ENCODE measurements around the gene ATP9A.
A peak's percentile ranks its signal among the peaks of the same experiment; 100 is the strongest.

ATP9A gene

DNA sequence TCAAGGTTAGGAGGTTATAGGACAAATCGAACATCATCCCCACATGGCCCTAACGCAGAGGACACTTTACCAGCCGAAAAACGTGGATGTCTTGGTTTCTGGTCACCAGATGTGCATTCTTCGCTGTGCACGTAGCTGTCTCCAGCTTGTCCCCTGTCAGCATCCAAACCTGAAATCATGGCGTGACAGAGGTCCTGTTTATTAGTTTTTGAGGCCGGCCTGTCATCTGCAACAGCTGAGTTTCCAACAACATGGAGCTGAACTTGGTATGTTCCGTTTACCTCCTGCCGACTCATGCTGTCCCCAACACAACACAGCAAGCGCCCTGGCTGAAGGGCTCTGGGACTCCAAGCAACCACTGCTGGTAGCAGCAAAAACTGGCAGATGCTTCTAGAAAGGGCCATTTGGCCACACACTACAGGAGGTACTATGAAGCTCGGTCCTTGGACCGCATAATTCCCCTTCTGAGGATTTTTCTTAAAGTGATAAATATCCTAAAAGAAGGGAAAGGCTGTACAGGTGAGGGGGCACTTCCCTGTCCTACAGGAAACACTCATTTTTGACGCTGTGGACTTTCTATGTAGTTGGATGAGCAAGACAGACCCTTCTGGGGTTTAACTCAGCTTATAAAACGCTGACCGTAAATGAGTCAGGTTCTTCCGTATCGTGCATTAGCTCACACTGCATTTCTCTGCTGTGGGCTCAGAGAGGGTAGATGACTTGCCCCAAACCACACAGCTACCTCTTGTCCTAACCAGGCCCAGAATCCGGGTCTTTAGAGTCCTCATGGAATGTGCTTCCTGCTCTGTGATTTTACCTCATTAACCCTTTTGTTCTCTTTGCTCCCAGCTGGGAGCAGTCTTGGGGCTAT, 146.0 kb downstream of the ATP9A start:
- DNase-seq: no peak

DNA sequence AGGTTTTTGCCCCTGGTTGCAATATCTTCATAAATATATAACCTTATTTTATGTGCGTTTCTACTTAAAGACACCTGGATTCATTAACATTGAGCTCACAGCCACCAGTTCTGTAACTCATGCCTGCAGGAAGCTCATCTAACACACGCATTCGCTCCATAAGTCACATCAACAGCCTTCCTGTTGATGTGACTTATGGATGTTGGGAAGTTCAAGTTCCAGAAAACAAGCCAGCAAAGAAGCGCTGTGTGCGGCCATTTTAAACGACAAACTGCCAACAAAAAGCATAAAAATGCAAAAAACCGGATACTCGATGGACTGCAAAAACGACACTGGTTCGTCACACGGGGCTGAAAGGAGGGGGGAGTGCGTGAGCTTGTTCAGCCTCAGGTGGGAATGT, 147.8 kb downstream of the ATP9A start:
- DNase-seq: no peak

DNA sequence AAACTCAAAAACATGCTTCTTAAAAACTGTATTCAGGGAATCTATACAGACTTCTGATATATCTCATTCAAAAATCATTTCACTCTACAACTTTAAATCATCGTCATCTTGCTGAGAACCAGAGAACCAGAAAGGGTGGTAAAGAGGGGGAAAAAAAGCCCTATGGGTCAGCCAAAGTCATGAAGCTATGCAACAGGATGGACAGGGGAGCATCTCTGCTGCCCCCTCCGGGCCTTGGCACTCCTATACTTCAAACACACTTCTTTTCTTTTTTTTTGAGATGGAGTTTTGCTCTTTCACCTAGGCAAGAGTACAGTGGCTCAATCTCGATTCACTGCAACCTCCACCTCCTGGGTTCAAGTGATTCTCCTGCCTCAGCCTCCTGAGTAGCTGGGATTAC, 152.1 kb downstream of the ATP9A start:
- no peak for DNase-seq

DNA sequence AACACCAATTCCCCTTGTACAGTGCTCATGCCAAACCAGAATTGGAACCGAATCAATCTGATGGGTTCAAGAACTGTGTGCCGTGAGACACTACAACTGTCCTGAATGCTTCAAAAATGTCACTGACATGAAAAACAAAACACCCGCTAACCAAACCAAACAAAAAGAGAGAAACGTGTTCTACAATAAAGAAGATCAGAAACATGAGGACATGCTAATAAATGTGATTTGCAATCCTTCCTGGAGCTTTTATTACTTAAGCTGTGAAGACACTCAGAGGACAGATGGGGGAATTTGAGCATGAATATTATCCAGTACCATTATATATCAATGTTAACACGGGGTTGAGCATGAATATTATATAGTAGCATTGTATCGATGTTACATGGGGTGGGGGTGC, 153.5 kb downstream of the ATP9A start:
- no peak for DNase-seq

DNA sequence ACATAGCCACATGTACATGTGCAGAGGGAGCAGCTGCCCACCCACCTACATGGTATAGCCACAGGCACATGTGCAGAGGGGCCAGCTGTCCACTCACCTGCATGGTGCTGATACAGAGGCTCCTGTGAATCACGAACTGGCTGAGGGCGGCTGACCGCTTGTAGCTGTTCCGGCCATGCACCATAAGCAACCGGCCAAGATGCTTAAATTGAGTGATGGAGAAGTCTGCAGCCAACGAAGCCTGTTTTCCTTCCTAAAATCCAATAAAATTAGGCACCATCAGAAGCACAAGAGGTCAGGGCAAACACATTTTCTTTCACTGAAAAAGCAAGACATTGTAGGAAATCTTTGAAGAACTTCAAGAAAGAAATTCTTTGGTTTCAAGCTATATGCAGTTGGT, 154.6 kb downstream of the ATP9A start:
- no peak for DNase-seq

DNA sequence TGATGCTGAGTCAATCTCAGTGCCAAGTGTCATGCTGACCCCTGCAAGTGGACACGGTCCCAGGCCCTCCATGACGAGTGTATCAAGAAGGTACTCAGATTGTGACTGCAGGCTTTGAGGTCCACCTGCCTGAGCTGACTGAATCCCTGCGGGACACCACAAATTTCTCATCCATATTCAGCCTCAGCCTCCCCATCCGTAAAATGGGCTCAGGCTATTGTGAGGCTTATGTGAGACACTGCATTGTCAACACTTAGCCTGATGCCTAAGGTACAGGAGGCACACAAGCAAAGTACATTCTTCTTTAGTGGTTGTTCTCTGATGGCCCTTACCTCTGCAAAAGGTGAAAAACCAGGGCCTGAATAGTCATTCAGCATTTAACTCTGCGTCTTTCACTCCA, 155.3 kb downstream of the ATP9A start:
- no peak for DNase-seq

DNA sequence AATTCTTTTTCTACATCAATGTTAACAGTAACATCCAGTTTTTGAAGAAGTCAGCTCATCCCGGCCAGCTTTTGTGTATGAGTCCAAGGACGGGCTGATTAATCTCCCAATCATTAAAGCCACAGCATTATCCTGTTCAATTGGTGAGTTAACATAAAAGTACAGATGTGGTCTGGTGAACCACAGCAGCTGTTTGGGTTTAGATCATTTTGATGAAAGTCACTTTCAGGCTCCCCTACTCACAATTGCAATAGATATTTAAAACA, 156.6 kb downstream of the ATP9A start:
- no peak for DNase-seq

DNA sequence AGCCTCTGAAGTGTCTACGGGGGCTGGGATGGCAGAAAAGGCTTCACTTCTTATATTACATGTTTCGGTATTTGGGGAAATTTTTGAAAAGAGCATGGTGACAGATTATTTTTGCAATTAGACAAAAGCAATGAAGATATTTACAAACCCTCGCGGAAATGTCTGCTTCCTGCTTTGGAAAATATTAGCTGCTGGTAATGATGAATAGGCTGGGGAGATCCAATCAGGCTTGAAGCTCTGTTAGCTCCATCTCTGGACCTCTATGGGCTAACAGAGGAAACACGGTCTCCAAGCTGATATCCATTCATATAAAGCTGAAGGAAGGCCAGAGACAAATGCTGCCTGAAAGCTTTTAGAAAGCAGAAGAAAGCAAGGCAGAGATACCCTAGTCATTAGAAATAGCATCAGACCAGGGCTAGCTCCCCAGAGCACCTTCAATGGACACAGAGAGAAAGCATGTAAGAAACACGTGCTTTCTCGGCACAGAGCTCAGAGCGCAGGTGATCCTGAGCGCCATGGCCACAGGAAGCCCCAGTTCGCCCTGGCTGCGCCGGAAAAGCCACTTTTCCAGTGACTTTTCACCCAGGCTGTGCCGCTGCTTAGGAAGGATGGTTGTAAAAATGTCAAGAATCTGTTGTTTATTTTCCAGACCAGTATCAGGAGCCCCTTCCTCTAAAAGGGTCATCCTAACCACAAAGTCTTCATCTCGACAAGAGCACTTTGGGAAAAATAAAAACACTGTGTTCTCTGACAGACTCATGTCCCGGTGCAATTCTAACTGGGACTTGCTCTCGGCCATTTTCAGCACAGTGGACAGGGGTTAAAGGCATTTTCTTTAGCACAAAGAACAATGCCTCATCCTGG, 157.2 kb downstream of the ATP9A start:
- DNase-seq: no peak

DNA sequence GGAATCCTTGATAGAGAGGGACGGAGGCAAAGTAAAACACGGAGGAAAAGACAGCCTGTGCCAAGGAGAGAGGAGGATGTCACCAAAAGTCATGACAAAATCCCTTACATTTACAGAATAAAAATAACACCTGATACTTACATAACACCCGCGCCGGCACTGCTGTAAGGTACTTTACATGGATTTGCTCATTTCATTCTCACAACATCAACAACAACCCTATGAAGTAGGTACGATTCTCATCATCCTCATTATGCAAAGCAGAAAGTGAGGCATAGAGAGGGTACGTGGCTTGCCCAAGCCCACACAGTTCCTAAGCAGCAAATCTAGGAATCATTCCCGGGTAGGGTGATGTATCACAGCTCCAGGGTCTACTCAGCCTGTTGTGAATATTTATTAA, 158.1 kb downstream of the ATP9A start:
- DNase-seq: no peak

DNA sequence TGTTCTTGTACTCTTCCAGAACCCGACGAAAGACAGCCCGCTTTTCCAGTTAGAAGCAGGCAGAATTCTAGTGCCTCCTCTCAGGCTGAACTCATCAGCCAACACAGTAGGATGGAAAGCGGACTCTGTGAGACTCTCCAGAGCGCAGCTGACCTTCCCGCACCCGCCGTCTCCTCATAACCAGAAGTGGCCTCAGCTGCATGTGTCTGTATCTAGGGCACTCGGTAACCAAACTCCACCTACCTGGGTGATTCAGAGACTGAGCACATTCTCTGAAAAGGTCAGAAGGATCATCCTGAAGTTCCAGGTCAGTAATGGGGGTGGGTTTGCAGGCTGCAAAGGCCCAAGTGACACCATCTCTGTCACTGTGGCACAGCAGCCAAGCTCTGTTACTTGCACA, 158.9 kb downstream of the ATP9A start:
- no peak for DNase-seq

DNA sequence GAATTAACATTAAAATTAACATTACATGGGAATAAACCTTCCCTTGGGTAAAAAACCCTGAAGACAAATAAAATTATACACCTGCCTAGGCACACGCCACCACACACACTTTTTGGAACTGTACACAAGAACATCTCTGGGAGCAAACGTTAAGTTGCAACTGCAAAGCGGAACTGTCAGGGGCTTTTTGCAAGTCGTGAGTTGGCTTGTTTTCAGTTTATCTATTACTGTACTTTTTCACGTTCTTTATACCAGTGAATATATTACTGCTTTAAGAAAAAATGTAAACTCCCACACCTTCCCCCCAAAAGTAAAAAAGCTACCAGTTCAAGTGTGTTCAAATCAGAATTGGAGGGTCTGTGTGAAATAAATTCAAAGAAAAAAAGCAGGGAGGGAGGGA, 160.1 kb downstream of the ATP9A start:
- no peak for DNase-seq

DNA sequence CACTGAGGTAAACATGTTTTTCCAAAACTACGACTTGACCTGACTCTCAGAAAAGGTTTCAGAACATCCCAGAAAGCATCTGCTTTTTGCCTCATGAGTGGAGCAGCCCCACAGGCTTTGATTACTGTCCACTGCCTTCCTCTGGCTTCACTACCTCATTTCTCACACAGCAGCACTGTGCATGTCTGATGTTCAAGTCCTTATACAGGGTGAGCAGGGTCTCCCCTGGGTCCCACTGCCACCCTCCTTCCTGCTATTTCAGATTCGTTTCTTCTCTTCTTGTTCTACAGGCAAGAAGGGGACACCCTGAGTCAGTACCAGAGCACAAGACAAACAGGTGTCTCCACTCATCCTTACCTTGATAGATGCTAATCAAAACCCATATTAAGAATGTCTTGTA, 161.0 kb downstream of the ATP9A start:
- no peak for DNase-seq

DNA sequence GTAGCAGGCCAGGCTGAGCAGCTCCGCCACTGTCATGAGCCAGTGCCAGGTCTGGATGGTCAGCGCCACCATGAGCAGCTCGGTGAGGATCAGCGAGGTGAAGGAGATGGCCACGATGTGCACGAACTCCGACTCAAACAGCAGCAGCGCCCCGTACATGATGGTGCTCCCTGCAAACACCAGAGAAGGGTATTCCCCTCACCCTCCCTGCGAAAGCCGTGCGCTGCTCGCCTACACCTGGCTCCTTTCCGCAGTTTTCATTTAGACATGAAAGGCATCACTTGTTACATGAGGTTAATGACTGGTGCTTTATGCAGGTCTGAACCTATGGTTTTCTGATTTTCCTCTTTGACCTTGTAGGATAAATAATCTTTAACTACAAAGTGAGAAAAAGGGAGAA, 163.3 kb downstream of the ATP9A start:
- DNase-seq: no peak

DNA sequence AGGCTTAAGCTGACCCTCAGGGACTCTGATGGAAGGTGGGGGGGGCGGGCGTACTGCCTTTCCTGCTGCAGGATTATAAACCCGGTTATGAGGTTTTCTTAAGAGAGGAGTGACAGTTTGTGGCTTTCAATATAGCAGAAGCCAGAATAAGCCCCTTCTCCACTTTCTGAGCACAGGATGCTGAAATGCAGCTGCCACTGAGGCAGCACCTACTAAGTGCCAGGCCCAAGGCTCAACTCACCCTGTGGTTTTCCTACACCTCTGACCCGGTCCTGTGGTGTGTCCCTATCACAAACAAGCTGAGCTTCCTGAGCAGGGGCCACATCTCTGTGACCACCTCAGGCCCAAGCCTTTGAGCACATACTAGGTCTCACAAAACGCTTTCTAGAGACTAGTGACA, 166.1 kb downstream of the ATP9A start:
- DNase-seq: no peak

DNA sequence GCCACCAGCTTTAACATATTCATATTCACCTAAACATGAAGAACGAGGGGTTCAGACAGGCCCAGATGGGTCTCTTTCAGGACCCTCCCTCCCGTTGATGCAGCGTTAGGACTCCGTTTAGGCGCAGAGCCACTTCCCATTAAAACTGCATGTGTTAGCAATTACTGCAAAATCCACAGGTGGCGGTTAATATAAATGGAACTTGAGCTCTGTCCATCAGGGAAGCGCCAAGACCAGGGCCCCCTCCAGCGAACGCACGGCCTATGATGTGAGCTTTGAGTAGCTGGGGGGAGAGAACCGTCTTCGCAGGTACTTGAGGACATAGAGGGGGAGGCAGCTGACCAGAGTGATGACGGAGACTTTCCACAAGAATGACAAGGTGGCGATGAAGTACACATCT, 167.2 kb downstream of the ATP9A start:
- no peak for DNase-seq

DNA sequence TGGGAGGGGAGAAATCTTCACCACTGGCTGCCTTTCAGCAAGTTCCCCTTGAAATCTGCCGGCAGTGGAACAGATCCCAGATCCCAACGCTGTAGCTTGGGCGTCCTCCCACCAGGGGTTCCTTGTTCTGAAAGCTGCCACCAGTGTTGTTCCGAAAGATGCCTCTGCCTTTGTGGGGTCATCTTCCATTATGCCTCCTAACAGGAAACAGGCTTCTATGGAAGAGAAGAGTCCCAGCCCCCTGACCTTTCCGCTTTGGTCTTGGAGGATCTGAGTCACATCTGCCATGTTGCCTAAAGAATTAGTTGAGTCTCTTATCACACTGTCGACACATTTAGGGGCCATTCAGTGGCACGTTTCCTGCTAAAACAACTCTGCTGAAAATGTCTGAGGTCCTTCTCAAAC, 168.2 kb downstream of the ATP9A start:
- peak; percentile 71 for DNase-seq

DNA sequence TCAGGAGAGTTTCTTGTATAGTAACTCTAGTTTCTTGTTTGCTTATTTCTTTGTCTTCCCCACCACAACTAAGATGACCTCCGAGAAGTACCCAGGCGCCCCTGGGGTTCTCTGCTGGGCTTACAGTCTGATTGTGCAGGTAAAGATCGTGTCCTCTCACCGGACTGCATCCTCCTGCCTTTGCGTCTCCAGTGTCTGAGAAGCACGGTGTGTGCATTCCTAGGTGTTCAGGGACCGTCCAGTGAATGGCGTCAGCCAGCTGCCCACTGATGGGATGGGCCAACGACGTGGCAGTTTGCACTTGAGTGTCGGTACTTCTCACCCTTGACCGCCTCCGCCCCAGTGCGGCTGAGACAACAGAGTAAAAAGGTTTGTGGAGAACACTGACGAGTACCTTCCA, 169.6 kb downstream of the ATP9A start:
- no peak for DNase-seq

DNA sequence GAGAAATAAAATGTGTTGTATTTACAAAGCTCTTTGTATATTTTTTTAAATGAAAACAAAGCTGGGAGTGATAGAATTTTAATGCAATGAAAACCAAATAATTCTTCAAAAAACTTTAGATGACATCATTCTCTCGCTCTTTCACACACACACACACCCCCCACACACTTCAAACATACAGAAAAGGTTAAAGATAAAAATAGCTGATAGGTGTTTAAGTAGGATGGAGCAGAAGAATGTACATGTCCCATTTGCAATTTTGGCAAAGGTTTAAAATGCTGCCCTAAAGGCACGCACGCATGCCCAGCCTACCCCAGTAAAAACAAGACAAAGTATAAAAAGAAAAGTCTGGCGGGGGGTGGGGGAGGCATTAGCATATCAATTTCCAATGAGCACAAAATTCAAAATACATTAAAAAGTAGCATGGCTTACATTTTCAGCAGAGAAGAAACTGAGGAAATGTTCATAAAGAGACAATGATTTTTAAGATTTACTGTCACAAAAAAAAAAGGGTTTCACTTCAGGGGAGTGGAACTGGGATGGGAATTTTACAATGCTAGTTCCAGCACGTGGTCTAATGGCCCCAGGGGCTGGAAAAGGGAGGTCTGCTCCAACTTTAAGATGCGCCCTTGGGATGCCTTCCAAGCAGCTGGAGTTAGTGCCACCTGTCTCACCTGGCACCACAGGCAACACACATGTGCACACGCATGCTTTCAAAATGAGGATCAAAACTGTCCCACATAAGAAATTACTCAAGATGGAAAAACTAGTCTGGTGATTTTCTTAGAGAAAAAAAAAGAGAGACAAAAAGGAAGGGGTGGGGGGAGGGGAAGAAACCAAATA, 170.6 kb downstream of the ATP9A start:
- DNase-seq: no peak

DNA sequence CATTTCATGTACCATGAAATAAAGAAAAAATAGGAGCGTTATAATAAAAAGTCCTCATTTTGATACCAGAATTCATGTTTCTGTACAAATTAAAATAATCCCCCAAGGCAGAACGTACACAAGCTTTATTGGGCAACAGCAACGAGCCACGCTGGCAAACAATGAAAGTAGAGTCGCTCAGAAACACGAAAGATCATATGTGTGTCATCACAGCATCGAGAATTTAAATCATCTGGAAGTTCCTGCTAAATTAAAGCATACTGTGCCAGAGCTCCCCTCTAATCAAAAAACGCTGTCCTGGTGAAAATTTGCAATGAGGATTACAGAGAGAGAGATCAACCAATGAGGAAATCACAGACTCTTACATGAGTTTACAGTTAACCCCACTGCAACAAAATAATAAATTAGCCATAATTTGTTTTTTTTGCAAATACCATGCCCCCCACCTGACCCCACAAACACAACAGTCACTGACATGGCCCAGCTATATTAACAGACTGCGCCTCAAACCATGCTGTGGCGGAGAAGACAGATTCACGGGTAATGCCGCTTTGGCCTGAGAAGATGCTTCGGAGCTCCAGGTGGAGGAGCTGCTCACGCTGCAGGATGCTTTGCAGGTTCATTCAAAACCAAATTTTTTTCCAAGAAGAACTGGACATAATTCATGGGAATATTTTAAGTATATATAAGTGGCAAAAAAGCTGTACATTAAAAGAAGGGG, 171.4 kb downstream of the ATP9A start:
- no peak for DNase-seq

DNA sequence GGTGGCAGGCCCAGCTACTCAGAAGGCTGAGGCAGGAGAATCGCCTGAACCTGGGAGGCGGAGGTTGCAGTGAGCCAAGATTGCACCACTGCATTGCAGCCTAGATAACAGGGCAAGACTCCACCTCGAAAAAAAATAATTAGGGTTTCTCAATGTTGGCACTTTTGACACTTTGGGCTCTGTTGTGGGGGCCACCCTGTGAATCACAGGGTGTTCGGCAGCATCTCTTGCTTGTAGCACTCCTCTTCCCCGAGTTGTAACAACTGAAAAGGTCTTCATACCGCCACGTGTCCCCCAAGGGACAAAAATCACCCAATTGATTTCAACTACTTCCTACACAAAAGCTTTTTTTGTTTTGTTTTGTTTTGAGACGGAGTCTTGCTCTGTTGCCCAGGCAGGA, 172.4 kb downstream of the ATP9A start:
- DNase-seq: no peak

DNA sequence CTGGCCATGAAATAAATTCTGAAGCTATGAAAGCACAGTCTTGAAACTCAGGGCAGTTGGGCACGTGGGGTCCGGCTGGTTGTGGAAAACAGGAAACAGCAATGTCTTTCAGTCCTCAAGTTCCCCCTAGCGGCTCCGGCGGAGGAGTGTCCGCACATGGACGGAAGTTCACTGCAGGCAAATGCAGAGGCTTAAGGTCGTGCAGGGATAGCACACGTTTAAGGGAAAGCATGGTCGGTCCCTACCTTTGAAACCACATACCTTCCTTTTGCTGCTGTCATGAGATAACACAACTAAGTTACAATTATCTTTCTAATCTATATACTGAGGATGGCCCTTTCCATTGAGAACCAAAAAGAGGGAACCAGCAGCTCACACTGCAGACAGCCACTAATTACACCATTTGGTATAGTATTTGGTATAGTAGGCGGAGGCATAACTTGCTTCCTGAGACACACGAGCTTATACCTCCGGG, 173.1 kb downstream of the ATP9A start:
- peak; percentile 93 for DNase-seq

DNA sequence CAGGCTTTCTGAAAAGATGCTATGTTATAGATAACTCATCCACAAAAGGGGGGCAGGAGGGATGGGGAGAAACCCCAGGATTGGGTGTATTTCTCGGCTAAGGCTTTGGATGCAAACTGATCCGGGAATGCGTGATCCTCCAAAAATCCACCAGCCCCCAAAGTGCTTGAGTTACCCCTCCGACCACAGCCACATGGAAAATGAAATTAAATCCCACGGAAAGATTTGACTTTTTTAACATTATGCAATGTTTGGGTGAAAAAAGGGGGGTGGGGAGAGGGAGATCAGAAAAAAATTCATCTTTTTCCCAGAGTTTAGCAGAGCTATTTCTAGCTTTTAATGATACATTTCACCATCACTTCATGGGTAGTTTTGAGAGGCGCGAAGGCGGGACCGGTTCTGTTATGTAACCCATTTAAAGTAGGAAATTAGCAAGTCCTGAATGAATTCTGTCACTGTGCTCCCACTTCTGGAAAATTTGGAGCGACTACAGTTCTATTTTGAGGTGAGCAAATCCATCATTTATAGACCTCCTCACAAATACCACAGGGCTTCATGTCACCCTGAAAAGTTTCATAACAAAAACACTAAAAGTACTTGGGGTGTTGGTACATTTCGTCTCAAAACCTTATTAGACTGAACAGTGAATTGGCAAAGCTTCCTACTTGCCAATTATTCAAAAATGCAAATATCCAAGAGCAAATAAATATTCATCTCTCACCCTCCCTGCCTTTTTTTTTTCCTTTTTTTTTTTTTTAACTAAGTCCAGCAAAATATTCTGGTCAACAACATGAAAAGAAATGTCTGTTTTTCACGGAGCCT, 173.7 kb downstream of the ATP9A start:
- no peak for DNase-seq

Measured in islet precursor cell (in vitro differentiated cells).